AG04449 (cell line): ENCODE measurements around the gene LOXL3.
A peak's percentile ranks its signal among the peaks of the same experiment; 100 is the strongest.

ENCODE experiments used
- CTCF ChIA-PET: fragments of 350-600 bp; formaldehyde crosslinking; extraction: SDS; loops from one replicate; lab custom pipeline; 2021; ENCODE audit warnings: antibody characterized with exemption; lab: Yijun Ruan, JAX
- POLR2A ChIA-PET: fragments of 400-600, 350-600 bp; formaldehyde crosslinking; extraction: SDS; loops from one replicate; lab custom pipeline; 2020; ENCODE audit warnings: antibody characterized with exemption, inconsistent platforms; lab: Yijun Ruan, JAX
- DNase-seq: peaks from one replicate; pipeline ENCODE4 v3.0.0-alpha.2; 2010; ENCODE audit warnings: low read depth, low spot score
- H3K4me3 ChIP-seq: 2 replicates; pipeline ENCODE4 v1.5.1; 2011; ENCODE audit warnings: low read depth, mild to moderate bottlenecking, control low read depth, low read length
- TF ChIP-seq, protein P1 (sequence below): IDR thresholded peaks from one replicate; pipeline ENCODE4 v1.5.1; 2011; ENCODE audit warnings: mild to moderate bottlenecking, moderate library complexity, low read length, control low read depth, inconsistent platforms; ENCODE audit not compliant: insufficient read depth; ENCODE audit errors: missing control alignments

LOXL3 gene

DNA sequence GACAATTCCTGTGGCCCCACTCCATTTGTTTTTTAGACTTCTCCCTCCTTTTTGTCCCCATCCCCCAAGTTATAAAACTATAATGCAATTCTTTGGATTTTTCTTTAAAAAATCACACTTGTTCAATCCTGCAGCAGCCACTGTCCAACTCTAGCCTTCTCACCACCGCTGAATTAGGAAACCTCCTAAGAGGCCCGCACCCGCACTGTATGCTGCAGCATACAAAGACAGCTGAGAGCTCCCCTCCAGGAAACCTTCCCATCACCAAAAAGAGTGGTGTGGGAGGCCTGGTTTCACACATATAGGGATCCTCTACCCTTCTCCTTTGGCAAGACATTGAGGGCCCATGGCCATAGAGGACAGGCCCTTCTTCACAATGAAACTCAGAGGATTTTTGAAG is 49.2 kb downstream of the LOXL3 start:
- TF ChIP-seq, protein P1, sequence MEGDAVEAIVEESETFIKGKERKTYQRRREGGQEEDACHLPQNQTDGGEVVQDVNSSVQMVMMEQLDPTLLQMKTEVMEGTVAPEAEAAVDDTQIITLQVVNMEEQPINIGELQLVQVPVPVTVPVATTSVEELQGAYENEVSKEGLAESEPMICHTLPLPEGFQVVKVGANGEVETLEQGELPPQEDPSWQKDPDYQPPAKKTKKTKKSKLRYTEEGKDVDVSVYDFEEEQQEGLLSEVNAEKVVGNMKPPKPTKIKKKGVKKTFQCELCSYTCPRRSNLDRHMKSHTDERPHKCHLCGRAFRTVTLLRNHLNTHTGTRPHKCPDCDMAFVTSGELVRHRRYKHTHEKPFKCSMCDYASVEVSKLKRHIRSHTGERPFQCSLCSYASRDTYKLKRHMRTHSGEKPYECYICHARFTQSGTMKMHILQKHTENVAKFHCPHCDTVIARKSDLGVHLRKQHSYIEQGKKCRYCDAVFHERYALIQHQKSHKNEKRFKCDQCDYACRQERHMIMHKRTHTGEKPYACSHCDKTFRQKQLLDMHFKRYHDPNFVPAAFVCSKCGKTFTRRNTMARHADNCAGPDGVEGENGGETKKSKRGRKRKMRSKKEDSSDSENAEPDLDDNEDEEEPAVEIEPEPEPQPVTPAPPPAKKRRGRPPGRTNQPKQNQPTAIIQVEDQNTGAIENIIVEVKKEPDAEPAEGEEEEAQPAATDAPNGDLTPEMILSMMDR: no peak
- ChIA-PET POLR2A (interaction anchor here (1.5 kb wide), 1 partner anchor 27 kb away, joined by 11 read pairs; no protein-coding TSS in a partner anchor), CTCF (interaction anchor here (0.6 to 13.6 kb wide), 5 partner anchors 22 to 139 kb away, joined by 3 to 202 read pairs (median 14); partner anchors contain the start of genes CCDC142 and TTC31)
- DNase-seq: no peak
- H3K4me3 ChIP-seq: no peak overlapping the region

GRCh38 chr2:74503506-74504475 is 50.0 kb downstream of the LOXL3 start:
- peak overlapping the region; percentile 64 for H3K4me3 ChIP-seq
- ChIA-PET POLR2A (interaction anchor here (0.6 to 1.5 kb wide), 7 partner anchors 21 to 86 kb away, joined by 3 to 11 read pairs (median 3); partner anchors contain the start of genes AUP1, CCDC142, DQX1 and HTRA2), CTCF (interaction anchor here (0.6 to 13.6 kb wide), 6 partner anchors 9 to 140 kb away, joined by 3 to 202 read pairs (median 8); partner anchors contain the start of genes CCDC142 and TTC31)
- TF ChIP-seq, protein P1: no peak
- no peak for DNase-seq

- POLR2A ChIA-PET: interaction anchor here (0.6 to 1.5 kb wide), 7 partner anchors 20 to 87 kb away, joined by 3 to 11 read pairs (median 3); partner anchors contain the start of genes AUP1, CCDC142, DQX1 and HTRA2
- CTCF ChIA-PET: interaction anchor here (1.0 to 13.6 kb wide), 4 partner anchors 10 to 84 kb away, joined by 3 to 202 read pairs (median 20); partner anchors contain the start of genes CCDC142 and TTC31
- TF ChIP-seq, protein P1: peak; percentile 55
- no peak for DNase-seq
- peak overlapping the region; percentile 64 for H3K4me3 ChIP-seq
Observed at GRCh38 chr2:74502720-74503505, 50.8 kb downstream of the LOXL3 start.

- no peak for DNase-seq
- ChIA-PET CTCF (interaction anchor here (1.2 to 13.6 kb wide), 4 partner anchors 9 to 85 kb away, joined by 3 to 202 read pairs (median 22); partner anchors contain the start of genes CCDC142 and TTC31), POLR2A (no interaction called here)
- TF ChIP-seq, protein P1: no peak
- peak overlapping the region; percentile 64 for H3K4me3 ChIP-seq
Observed at GRCh38 chr2:74502147-74502719, 51.5 kb downstream of the LOXL3 start.

- TF ChIP-seq, protein P1: no peak
- H3K4me3 ChIP-seq: peak overlapping the region; percentile 29; the same call in 1 of the 2 replicates
- POLR2A ChIA-PET: no interaction called here
- CTCF ChIA-PET: interaction anchor here (0.7 to 13.6 kb wide), 4 partner anchors 8 to 85 kb away, joined by 3 to 202 read pairs (median 16); partner anchors contain the start of genes CCDC142 and TTC31
- no peak for DNase-seq
Observed at GRCh38 chr2:74501335-74502071, 52.2 kb downstream of the LOXL3 start.
